Activated CD8-positive, alpha-beta T cell treated with anti-CD3 and anti-CD28 coated beads, Interleukin-2, amount 10 ng/mL, durations not matched to agents 7 days and 5 days (primary cell): ENCODE data around the gene THOC2. TPM values are rescaled to one million over a fixed set of nuclear protein-coding genes. Genes with fewer than 3 reads are reported as not detected.
"Not testable (repeated sequence)": the region's sequence is repeated elsewhere in the genome, so short reads cannot be mapped to it uniquely, and the experiment has no call there.

ENCODE experiments used
- ATAC-seq: fragments of 150-1000 bp; cut with Tn5 transposase; one replicate; pipeline ENCODE4 v1.10.0; 2021; ENCODE audit warnings: moderate library complexity
- CTCF ChIA-PET: fragments of 350-600 bp; sonication (Branson Sonifier 250); formaldehyde crosslinking; loops from one replicate; lab custom pipeline; 2021; ENCODE audit warnings: antibody characterized with exemption; lab: Charles Lee
- POLR2A ChIA-PET: fragments of 350-600 bp; sonication (Branson Sonifier 250); formaldehyde crosslinking; loops from one replicate; lab custom pipeline; 2021; ENCODE audit warnings: antibody characterized with exemption; lab: Charles Lee
- DNase-seq: peaks from one replicate; pipeline ENCODE4 v3.0.0-alpha.2; 2020
- H3K27ac Mint-ChIP-seq: one replicate; pipeline ENCODE4 v1.8.0; 2021; ENCODE audit warnings: mild to moderate bottlenecking, mixed read lengths
- H3K27me3 Mint-ChIP-seq: one replicate; pipeline ENCODE4 v1.8.0; 2021; ENCODE audit warnings: low read depth, mixed read lengths
- H3K36me3 Mint-ChIP-seq: one replicate; pipeline ENCODE4 v1.8.0; 2021; ENCODE audit warnings: low read depth, mixed read lengths
- H3K4me1 Mint-ChIP-seq: one replicate; pipeline ENCODE4 v1.8.0; 2021; ENCODE audit warnings: low read depth, mixed read lengths
- H3K4me3 Mint-ChIP-seq: one replicate; pipeline ENCODE4 v1.8.0; 2021; ENCODE audit warnings: mild to moderate bottlenecking, mixed read lengths
- H3K9me3 Mint-ChIP-seq: one replicate; pipeline ENCODE4 v1.8.0; 2022; ENCODE audit warnings: mixed read lengths; ENCODE audit not compliant: insufficient read depth
- total RNA-seq, 2 experiments: library from RNA; stranded (reverse); gene quantifications; one replicate each; pipeline ENCODE4 v1.2.3, GENCODE V29; 2021

The THOC2 gene
- 10 to 100 TPM; 78.9 to 83.4 TPM for total RNA-seq

- peak; percentile 87 for ATAC-seq
- CTCF ChIA-PET, result interaction anchor here (1.3 kb wide), 1 partner anchor 100 kb away, joined by 3 read pairs; no protein-coding TSS in a partner anchor
- peaks cover 4% of the 10 kb centered on the region for H3K36me3 Mint-ChIP-seq
These were observed at the start of gene THOC2 for GRCh38 chrX:123732670-123733363. TSS of gene THOC2 (minus strand) at chrX:123733052. CDS start at chrX:123733022, 30 bp downstream.

GRCh38 chrX:123781786-123782185, 48.9 kb upstream of the THOC2 start:
- H3K36me3 Mint-ChIP-seq, DNase-seq, H3K9me3 Mint-ChIP-seq, POLR2A ChIA-PET, H3K4me1 Mint-ChIP-seq, ATAC-seq, H3K27me3 Mint-ChIP-seq, H3K27ac Mint-ChIP-seq, CTCF ChIA-PET, H3K4me3 Mint-ChIP-seq: not testable (repeated sequence)

More at GRCh38 chrX:123732670-123733363, at the start of gene THOC2:
- peak within 1 kb of the TSS; percentile 92 for H3K27ac Mint-ChIP-seq
- peak; percentile 80 for DNase-seq
- peak within 1 kb of the TSS; percentile 91 for H3K4me3 Mint-ChIP-seq
- peaks cover 25% of the 10 kb centered on the region for H3K4me1 Mint-ChIP-seq
- POLR2A ChIA-PET, result interaction anchor here (0.7 kb wide), 2 partner anchors 227 to 672 kb away, joined by 3 read pairs; no protein-coding TSS in a partner anchor
- H3K27me3 Mint-ChIP-seq, result no peaks in the 10 kb centered on the region
- H3K9me3 Mint-ChIP-seq, result no peaks in the 10 kb centered on the region

GRCh38 chrX:123779908-123780396, 47.1 kb upstream of the THOC2 start:
- ChIA-PET POLR2A (no interaction called here), CTCF (no interaction called here)
- no peak overlapping the region for H3K27ac Mint-ChIP-seq
- H3K4me1 Mint-ChIP-seq, result peaks cover 4% of the 10 kb centered on the region
- H3K36me3 Mint-ChIP-seq, result no peaks in the 10 kb centered on the region
- ATAC-seq (no peak), DNase-seq (no peak)
- H3K27me3 Mint-ChIP-seq, result peaks cover 3% of the 10 kb centered on the region
- no peak overlapping the region for H3K4me3 Mint-ChIP-seq
- H3K9me3 Mint-ChIP-seq, result no peaks in the 10 kb centered on the region

- ATAC-seq, result no peak
- no peak overlapping the region for H3K4me3 Mint-ChIP-seq
- no peak overlapping the region for H3K27ac Mint-ChIP-seq
- H3K9me3 Mint-ChIP-seq, result no peaks in the 10 kb centered on the region
- ChIA-PET CTCF (no interaction called here), POLR2A (no interaction called here)
- H3K36me3 Mint-ChIP-seq, result no peaks in the 10 kb centered on the region
- H3K4me1 Mint-ChIP-seq, result no peaks in the 10 kb centered on the region
- DNase-seq, result no peak
- H3K27me3 Mint-ChIP-seq, result peaks cover 4% of the 10 kb centered on the region
These were observed 40.6 kb upstream of the THOC2 start for GRCh38 chrX:123773258-123773988.

- CTCF ChIA-PET, result no interaction called here
- Mint-ChIP-seq H3K9me3 (no peaks in the 10 kb centered on the region), H3K27me3 (peaks cover 4% of the 10 kb centered on the region), H3K4me3 (no peak overlapping the region), H3K4me1 (no peaks in the 10 kb centered on the region), H3K36me3 (no peaks in the 10 kb centered on the region), H3K27ac (no peak overlapping the region)
- POLR2A ChIA-PET, result no interaction called here
- ATAC-seq (no peak), DNase-seq (no peak)
These were observed 38.7 kb upstream of the THOC2 start for GRCh38 chrX:123771449-123772064.

GRCh38 chrX:123764967-123765871, 32.4 kb upstream of the THOC2 start:
- Mint-ChIP-seq H3K9me3 (no peaks in the 10 kb centered on the region), H3K4me1 (peaks cover 3% of the 10 kb centered on the region), H3K27me3 (peaks cover 2% of the 10 kb centered on the region), H3K27ac (peak overlapping the region; percentile 23), H3K4me3 (peak overlapping the region; percentile 73), H3K36me3 (no peaks in the 10 kb centered on the region)
- POLR2A ChIA-PET, result interaction anchor here (0.6 kb wide), 1 partner anchor 34 kb away, joined by 3 read pairs; no protein-coding TSS in a partner anchor
- ATAC-seq, result peak; percentile 91
- CTCF ChIA-PET, result interaction anchor here (0.7 to 1.3 kb wide), 2 partner anchors 12 to 13 kb away, joined by 4 to 5 read pairs; no protein-coding TSS in a partner anchor
- DNase-seq, result peak; percentile 58

GRCh38 chrX:123759849-123760248, 27.0 kb upstream of the THOC2 start:
- H3K36me3 Mint-ChIP-seq, DNase-seq, CTCF ChIA-PET, POLR2A ChIA-PET, H3K27me3 Mint-ChIP-seq, H3K9me3 Mint-ChIP-seq, ATAC-seq, H3K4me3 Mint-ChIP-seq, H3K4me1 Mint-ChIP-seq, H3K27ac Mint-ChIP-seq: not testable (repeated sequence)

- ATAC-seq, H3K4me3 Mint-ChIP-seq, H3K4me1 Mint-ChIP-seq, POLR2A ChIA-PET, H3K27ac Mint-ChIP-seq, CTCF ChIA-PET, H3K27me3 Mint-ChIP-seq, H3K36me3 Mint-ChIP-seq, H3K9me3 Mint-ChIP-seq, DNase-seq: not testable (repeated sequence)
These were observed 24.9 kb upstream of the THOC2 start for GRCh38 chrX:123757794-123758193.

- DNase-seq (no peak), ATAC-seq (no peak)
- Mint-ChIP-seq H3K4me1 (no peaks in the 10 kb centered on the region), H3K36me3 (no peaks in the 10 kb centered on the region), H3K9me3 (no peaks in the 10 kb centered on the region), H3K4me3 (no peak overlapping the region), H3K27ac (no peak overlapping the region), H3K27me3 (peaks cover 3% of the 10 kb centered on the region)
- ChIA-PET POLR2A (no interaction called here), CTCF (interaction anchor here (1.1 kb wide), 1 partner anchor 22 kb away, joined by 3 read pairs; no protein-coding TSS in a partner anchor)
These were observed 23.5 kb upstream of the THOC2 start for GRCh38 chrX:123756320-123756719.

GRCh38 chrX:123755107-123755506, 22.3 kb upstream of the THOC2 start:
- CTCF ChIA-PET, result interaction anchor here (1.1 kb wide), 1 partner anchor 23 kb away, joined by 3 read pairs; no protein-coding TSS in a partner anchor
- no peaks in the 10 kb centered on the region for H3K4me1 Mint-ChIP-seq

More at GRCh38 chrX:123755107-123755506, 22.3 kb upstream of the THOC2 start:
- POLR2A ChIA-PET, result no interaction called here
- ATAC-seq (no peak), DNase-seq (no peak)
- Mint-ChIP-seq H3K27ac (no peak overlapping the region), H3K36me3 (no peaks in the 10 kb centered on the region), H3K27me3 (peaks cover 3% of the 10 kb centered on the region), H3K9me3 (no peaks in the 10 kb centered on the region), H3K4me3 (no peak overlapping the region)
